IMR-90 (cell line): Measurements from ENCODE around the gene NUP210.

Experiments used
- POLR2A ChIP-seq: IDR thresholded peaks from 2 replicates; pipeline ENCODE4 v1.6.1; 2012; ENCODE audit warnings: mild to moderate bottlenecking, low read depth, low read length
- RCOR1 ChIP-seq: IDR thresholded peaks from 2 replicates; pipeline ENCODE4 v1.6.1; 2012; ENCODE audit warnings: mild to moderate bottlenecking, low read length, improper control_type of control experiment; ENCODE audit not compliant: insufficient replicate concordance
- RFX5 ChIP-seq: IDR thresholded peaks from 2 replicates; pipeline ENCODE4 v1.8.0; 2012; ENCODE audit warnings: low read depth, mild to moderate bottlenecking, low read length, moderate library complexity
- TF ChIP-seq, protein P1 (sequence below): conservative IDR thresholded peaks from 2 replicates; pipeline ENCODE4 v1.5.1; 2012; ENCODE audit warnings: mild to moderate bottlenecking, low read depth, low read length, improper control_type of control experiment

DNA sequence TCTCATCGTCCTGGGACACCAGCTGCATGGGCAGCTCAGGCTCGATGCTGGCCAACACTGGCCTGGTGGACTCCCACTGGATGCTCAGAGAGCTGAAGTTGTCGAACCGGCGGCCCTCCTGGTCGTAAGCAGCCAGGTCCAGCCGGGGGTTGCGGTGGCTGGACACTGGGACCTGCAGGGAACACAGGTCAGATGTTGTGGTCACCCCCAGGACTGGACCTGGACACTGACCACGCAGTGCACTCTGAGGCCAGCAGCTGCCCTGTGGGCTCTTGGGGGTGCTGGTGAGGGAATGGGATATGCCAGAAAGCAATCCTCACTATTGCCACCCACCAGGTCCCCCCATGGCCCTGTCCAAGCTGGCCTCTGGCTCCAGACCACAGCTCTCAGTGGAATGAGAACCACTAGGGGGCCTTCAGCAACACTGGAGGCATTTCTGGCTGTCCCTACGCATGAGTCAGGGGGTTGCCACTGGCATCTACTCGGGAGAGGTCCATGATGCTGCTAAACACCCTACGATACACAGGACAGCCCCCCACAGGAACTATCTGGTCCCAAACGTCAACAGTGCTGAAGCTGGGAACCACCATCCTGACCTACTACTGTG is 66.1 kb downstream of the NUP210 start:
- TF ChIP-seq, protein P1, sequence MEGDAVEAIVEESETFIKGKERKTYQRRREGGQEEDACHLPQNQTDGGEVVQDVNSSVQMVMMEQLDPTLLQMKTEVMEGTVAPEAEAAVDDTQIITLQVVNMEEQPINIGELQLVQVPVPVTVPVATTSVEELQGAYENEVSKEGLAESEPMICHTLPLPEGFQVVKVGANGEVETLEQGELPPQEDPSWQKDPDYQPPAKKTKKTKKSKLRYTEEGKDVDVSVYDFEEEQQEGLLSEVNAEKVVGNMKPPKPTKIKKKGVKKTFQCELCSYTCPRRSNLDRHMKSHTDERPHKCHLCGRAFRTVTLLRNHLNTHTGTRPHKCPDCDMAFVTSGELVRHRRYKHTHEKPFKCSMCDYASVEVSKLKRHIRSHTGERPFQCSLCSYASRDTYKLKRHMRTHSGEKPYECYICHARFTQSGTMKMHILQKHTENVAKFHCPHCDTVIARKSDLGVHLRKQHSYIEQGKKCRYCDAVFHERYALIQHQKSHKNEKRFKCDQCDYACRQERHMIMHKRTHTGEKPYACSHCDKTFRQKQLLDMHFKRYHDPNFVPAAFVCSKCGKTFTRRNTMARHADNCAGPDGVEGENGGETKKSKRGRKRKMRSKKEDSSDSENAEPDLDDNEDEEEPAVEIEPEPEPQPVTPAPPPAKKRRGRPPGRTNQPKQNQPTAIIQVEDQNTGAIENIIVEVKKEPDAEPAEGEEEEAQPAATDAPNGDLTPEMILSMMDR = peak; percentile 31
- TF ChIP-seq POLR2A (no peak), RFX5 (no peak), RCOR1 (no peak)
